PFSK-1 (cell line): ENCODE data around the gene LCP2.

Source experiments
- POLR2AphosphoS5 ChIP-seq: IDR thresholded peaks from 2 replicates; pipeline ENCODE4 v1.6.1; 2012; ENCODE audit warnings: low read depth, mild to moderate bottlenecking, control low read depth, low read length, moderate library complexity
- SIN3A ChIP-seq: IDR thresholded peaks from 2 replicates; pipeline ENCODE4 v1.6.1; 2012; ENCODE audit warnings: mild to moderate bottlenecking, low read length, moderate library complexity, borderline replicate concordance; ENCODE audit not compliant: insufficient read depth

DNA sequence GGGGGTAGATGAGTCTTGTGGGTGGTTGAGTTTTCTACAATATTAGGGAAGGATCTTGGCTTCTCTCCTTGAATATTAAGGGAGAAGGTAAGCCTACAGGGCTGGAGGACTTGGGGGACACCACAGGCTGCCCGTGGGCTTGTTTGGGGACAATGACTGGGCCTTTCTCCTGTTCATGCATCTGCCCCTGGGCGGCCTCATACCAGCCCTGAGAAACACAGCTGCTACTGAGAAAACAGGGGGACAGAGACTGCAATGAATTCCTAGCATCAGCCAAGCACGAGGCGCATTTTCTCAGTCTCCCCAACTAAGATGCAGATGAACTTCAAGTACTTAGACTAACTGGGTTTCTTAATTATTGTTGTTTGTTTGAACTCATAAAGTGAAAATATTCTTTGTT, 40.2 kb downstream of the LCP2 start:
- TF ChIP-seq SIN3A, result no peak
- TF ChIP-seq POLR2AphosphoS5, result no peak
